WERI-Rb-1 (cell line): Measurements from ENCODE around the gene KCNF1.

ENCODE experiments used
- DNase-seq: peaks from one replicate; pipeline ENCODE4 v3.0.0-alpha.2; 2020
- H3K27ac ChIP-seq: fragments of 250-450 bp; sonication (Bioruptor Pico); 2 replicates; pipeline ENCODE4 v1.5.1; 2020; ENCODE audit warnings: mild to moderate bottlenecking, moderate library complexity
- H3K27me3 ChIP-seq: fragments of 250-450 bp; sonication (Bioruptor Pico); 2 replicates; pipeline ENCODE4 v1.5.1; 2021; ENCODE audit warnings: mild to moderate bottlenecking, low read depth, moderate library complexity; ENCODE audit not compliant: insufficient read depth, severe bottlenecking
- H3K36me3 ChIP-seq: fragments of 250-450 bp; sonication (Bioruptor Pico); 2 replicates; pipeline ENCODE4 v1.5.1; 2020; ENCODE audit warnings: mild to moderate bottlenecking, moderate library complexity
- H3K4me3 ChIP-seq: 2 replicates; pipeline ENCODE4 v1.5.1; 2011; ENCODE audit warnings: low read depth, mild to moderate bottlenecking, control low read depth, low read length
- H3K9me3 ChIP-seq: fragments of 250-450 bp; sonication (Bioruptor Pico); 2 replicates; pipeline ENCODE4 v1.5.1; 2021; ENCODE audit warnings: mild to moderate bottlenecking, moderate library complexity; ENCODE audit not compliant: severe bottlenecking
- CTCF ChIP-seq: IDR thresholded peaks from 2 replicates; pipeline ENCODE4 v1.5.1; 2011; ENCODE audit warnings: low read depth, mild to moderate bottlenecking, control low read depth, inconsistent platforms, low read length

Gene KCNF1

GRCh38 chr2:10920764-10921388, 9.1 kb downstream of the KCNF1 start:
- Histone ChIP-seq H3K9me3 (no peaks in the 10 kb centered on the region), H3K36me3 (no peaks in the 10 kb centered on the region), H3K27ac (no peak overlapping the region), H3K4me3 (no peak overlapping the region), H3K27me3 (no peaks in the 10 kb centered on the region)
- no peak for DNase-seq
- TF ChIP-seq CTCF: no peak

GRCh38 chr2:10921525-10921924, 9.8 kb downstream of the KCNF1 start:
- no peak for DNase-seq
- H3K27ac ChIP-seq: no peak overlapping the region
- H3K4me3 ChIP-seq: no peak overlapping the region
- no peak for TF ChIP-seq CTCF
- no peaks in the 10 kb centered on the region for H3K9me3 ChIP-seq
- H3K36me3 ChIP-seq: no peaks in the 10 kb centered on the region
- no peaks in the 10 kb centered on the region for H3K27me3 ChIP-seq

GRCh38 chr2:10922307-10923007, 10.7 kb downstream of the KCNF1 start:
- Histone ChIP-seq H3K36me3 (no peaks in the 10 kb centered on the region), H3K27ac (no peak overlapping the region), H3K27me3 (no peaks in the 10 kb centered on the region), H3K4me3 (no peak overlapping the region), H3K9me3 (no peaks in the 10 kb centered on the region)
- no peak for TF ChIP-seq CTCF
- no peak for DNase-seq

GRCh38 chr2:10923008-10923375, 11.3 kb downstream of the KCNF1 start:
- DNase-seq: no peak
- TF ChIP-seq CTCF: no peak

GRCh38 chr2:10923965-10924364, 12.2 kb downstream of the KCNF1 start:
- DNase-seq: no peak
- Histone ChIP-seq H3K27me3 (no peaks in the 10 kb centered on the region), H3K4me3 (no peak overlapping the region), H3K36me3 (no peaks in the 10 kb centered on the region), H3K27ac (no peak overlapping the region), H3K9me3 (no peaks in the 10 kb centered on the region)
- no peak for TF ChIP-seq CTCF

More at GRCh38 chr2:10923008-10923375, 11.3 kb downstream of the KCNF1 start:
- H3K36me3 ChIP-seq: no peaks in the 10 kb centered on the region
- no peaks in the 10 kb centered on the region for H3K27me3 ChIP-seq
- H3K27ac ChIP-seq: no peak overlapping the region
- H3K4me3 ChIP-seq: no peak overlapping the region
- H3K9me3 ChIP-seq: no peaks in the 10 kb centered on the region
